NCI-H345 (cell line): ENCODE measurements around the gene PHC3.
"Not testable (repeated sequence)": the region's sequence is repeated elsewhere in the genome, so short reads cannot be mapped to it uniquely, and the experiment has no call there.

ENCODE experiments used
- DNase-seq: peaks from one replicate; lab custom pipeline; 2025; lab: John Stamatoyannopoulos, UW

The PHC3 gene

GRCh38 chr3:170180908-170181885, at the start of gene PHC3:
Gene PHC3, minus strand, starts transcription at chr3:170181733. Its CDS starts 18 bp downstream, at chr3:170181715.
- DNase-seq, result peak; percentile 87

GRCh38 chr3:170228093-170228766, 46.7 kb upstream of the PHC3 start:
- DNase-seq, result no peak

- no peak for DNase-seq
Observed at GRCh38 chr3:170226426-170226960, 45.0 kb upstream of the PHC3 start.

- DNase-seq, result no peak
Observed at GRCh38 chr3:170225166-170225565, 43.6 kb upstream of the PHC3 start.

- DNase-seq, result peak; percentile 35
Observed at GRCh38 chr3:170222647-170223541, 41.4 kb upstream of the PHC3 start.

GRCh38 chr3:170221924-170222646, 40.6 kb upstream of the PHC3 start, which contains the start of gene PRKCI:
Gene PRKCI, plus strand, starts transcription at chr3:170222424. Its CDS starts 246 bp downstream, at chr3:170222670.
- peak; percentile 93 for DNase-seq

- DNase-seq, result no peak
Observed at GRCh38 chr3:170220871-170221270, 39.3 kb upstream of the PHC3 start.

- no peak for DNase-seq
Observed at GRCh38 chr3:170219850-170220249, 38.3 kb upstream of the PHC3 start.

GRCh38 chr3:170211668-170212067, 30.1 kb upstream of the PHC3 start:
- no peak for DNase-seq

- no peak for DNase-seq
Observed at GRCh38 chr3:170207717-170208116, 26.2 kb upstream of the PHC3 start.

- DNase-seq, result not testable (repeated sequence)
Observed at GRCh38 chr3:170206164-170206762, 24.7 kb upstream of the PHC3 start.

GRCh38 chr3:170205302-170205701, 23.8 kb upstream of the PHC3 start:
- no peak for DNase-seq

- DNase-seq, result no peak
Observed at GRCh38 chr3:170204509-170204908, 23.0 kb upstream of the PHC3 start.

- DNase-seq, result no peak
Observed at GRCh38 chr3:170204023-170204472, 22.5 kb upstream of the PHC3 start.

GRCh38 chr3:170203457-170203856, 21.9 kb upstream of the PHC3 start:
- DNase-seq, result no peak

GRCh38 chr3:170201527-170201926, 20.0 kb upstream of the PHC3 start:
- DNase-seq, result no peak

GRCh38 chr3:170200987-170201386, 19.5 kb upstream of the PHC3 start:
- no peak for DNase-seq

- DNase-seq, result no peak
Observed at GRCh38 chr3:170196833-170197232, 15.3 kb upstream of the PHC3 start.

- not testable (repeated sequence) for DNase-seq
Observed at GRCh38 chr3:170195759-170196158, 14.2 kb upstream of the PHC3 start.
